Loucy (cell line): ENCODE measurements around the gene ZNF747.

ENCODE experiments used
- EZH2phosphoT487 ChIP-seq: fragments of 200-600 bp; IDR thresholded peaks from 2 replicates; pipeline ENCODE4 v1.6.1; 2018; ENCODE audit warnings: antibody characterized with exemption, mild to moderate bottlenecking, moderate library complexity, borderline replicate concordance
- TF ChIP-seq, protein P1 (sequence below): fragments of 200-600 bp; sonication (generic); conservative IDR thresholded peaks from 2 replicates; pipeline ENCODE4 v1.5.1; 2014; ENCODE audit warnings: mild to moderate bottlenecking, antibody characterized with exemption, low read length

DNA sequence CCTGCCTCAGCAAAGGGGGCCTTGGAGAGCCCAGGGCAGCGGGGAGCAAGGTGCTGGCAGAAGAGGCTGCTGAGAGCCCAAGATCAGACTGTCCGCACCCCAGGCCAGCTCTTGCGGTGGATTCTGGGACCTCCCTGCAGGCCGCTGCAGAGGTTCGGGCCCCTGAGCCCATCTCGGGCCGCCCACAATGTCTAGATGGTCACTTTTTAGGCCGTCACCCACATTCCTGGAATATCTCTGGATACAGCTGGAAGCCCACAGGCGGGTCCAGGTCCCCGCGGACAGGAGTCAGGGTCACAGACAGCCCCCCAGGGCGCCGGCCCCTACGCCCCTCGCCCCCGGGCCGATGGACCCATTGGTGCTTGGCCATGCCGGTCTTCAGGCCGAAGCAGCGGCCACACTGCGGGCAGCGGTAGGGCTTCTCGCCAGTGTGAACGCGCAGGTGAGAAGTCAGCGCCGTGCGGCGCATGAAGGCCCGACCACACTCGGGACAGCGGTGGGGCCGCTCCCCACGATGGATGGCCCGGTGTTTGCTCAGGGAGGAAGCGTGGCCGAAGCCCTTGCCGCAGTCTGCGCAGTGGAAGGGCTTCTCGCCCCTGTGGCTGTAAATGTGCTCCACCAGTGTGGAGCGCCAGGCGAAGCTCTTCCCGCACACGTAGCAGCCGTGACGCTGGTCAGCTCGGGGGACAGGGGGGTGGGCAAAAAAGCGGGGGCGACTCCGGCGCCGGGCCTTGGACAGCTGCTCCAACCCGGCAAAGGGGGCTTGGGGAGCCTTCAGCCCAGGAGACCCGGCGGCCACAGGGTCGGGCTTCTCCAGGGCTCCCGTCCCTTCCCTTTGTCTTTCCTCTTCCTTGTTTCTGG lies 2.1 kb downstream of the ZNF747 start:
- TF ChIP-seq, protein P1, sequence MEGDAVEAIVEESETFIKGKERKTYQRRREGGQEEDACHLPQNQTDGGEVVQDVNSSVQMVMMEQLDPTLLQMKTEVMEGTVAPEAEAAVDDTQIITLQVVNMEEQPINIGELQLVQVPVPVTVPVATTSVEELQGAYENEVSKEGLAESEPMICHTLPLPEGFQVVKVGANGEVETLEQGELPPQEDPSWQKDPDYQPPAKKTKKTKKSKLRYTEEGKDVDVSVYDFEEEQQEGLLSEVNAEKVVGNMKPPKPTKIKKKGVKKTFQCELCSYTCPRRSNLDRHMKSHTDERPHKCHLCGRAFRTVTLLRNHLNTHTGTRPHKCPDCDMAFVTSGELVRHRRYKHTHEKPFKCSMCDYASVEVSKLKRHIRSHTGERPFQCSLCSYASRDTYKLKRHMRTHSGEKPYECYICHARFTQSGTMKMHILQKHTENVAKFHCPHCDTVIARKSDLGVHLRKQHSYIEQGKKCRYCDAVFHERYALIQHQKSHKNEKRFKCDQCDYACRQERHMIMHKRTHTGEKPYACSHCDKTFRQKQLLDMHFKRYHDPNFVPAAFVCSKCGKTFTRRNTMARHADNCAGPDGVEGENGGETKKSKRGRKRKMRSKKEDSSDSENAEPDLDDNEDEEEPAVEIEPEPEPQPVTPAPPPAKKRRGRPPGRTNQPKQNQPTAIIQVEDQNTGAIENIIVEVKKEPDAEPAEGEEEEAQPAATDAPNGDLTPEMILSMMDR = no peak
- no peak for TF ChIP-seq EZH2phosphoT487
